ENCODE measurements around the gene COLEC11.
"Not testable (repeated sequence)": the region's sequence is repeated elsewhere in the genome, so short reads cannot be mapped to it uniquely, and the experiment has no call there.

The COLEC11 gene

GRCh38 chr2:3615541-3616200 lies 20.8 kb downstream of the COLEC11 start:
- H3K27me3 ChIP-seq (ENCODE audit: low read depth), result not testable (repeated sequence)

GRCh38 chr2:3616435-3617197 lies 21.7 kb downstream of the COLEC11 start:
- in situ Hi-C loops (cut with MboI; ENCODE audit: low sequenced_read_pairs); H3K36me3 ChIP-seq (replicated peaks); H3K27me3 ChIP-seq (ENCODE audit: low read depth); H3K9me3 ChIP-seq; DNase-seq (ENCODE audit: low spot score in 2 of 2); H3K4me3 ChIP-seq; H3K4me1 ChIP-seq: not testable (repeated sequence)

More at GRCh38 chr2:3615541-3616200, 20.8 kb downstream of the COLEC11 start:
- DNase-seq (ENCODE audit: low spot score in 2 of 2); H3K9me3 ChIP-seq; H3K4me1 ChIP-seq; H3K36me3 ChIP-seq (replicated peaks); in situ Hi-C loops (cut with MboI; ENCODE audit: low sequenced_read_pairs); H3K4me3 ChIP-seq: not testable (repeated sequence)

- in situ Hi-C loops (cut with MboI; ENCODE audit: low sequenced_read_pairs), result no loop called here
Observed at GRCh38 chr2:3617198-3617890, 22.4 kb downstream of the COLEC11 start.

GRCh38 chr2:3618367-3618766 lies 23.5 kb downstream of the COLEC11 start:
- in situ Hi-C loops (cut with MboI; ENCODE audit: low sequenced_read_pairs), result no loop called here
- DNase-seq (ENCODE audit: low spot score in 2 of 2), result no peak
- no peaks in the 10 kb centered on the region; the same call in 1 of the 2 replicates for H3K27me3 ChIP-seq (ENCODE audit: low read depth)
- H3K9me3 ChIP-seq, result peaks cover 3% of the 10 kb centered on the region; the same call in 1 of the 2 replicates
- H3K4me3 ChIP-seq, result no peak overlapping the region
- H3K36me3 ChIP-seq (replicated peaks), result no peaks in the 10 kb centered on the region
- no peaks in the 10 kb centered on the region for H3K4me1 ChIP-seq

More at GRCh38 chr2:3617198-3617890, 22.4 kb downstream of the COLEC11 start:
- no peak for DNase-seq (ENCODE audit: low spot score in 2 of 2)
- Histone ChIP-seq H3K36me3 (replicated peaks) (no peaks in the 10 kb centered on the region), H3K4me3 (no peak overlapping the region), H3K27me3 (ENCODE audit: low read depth) (no peaks in the 10 kb centered on the region; the same call in 1 of the 2 replicates), H3K9me3 (peaks cover 3% of the 10 kb centered on the region; the same call in 1 of the 2 replicates), H3K4me1 (no peaks in the 10 kb centered on the region)

- no peak for DNase-seq (ENCODE audit: low spot score in 2 of 2)
- in situ Hi-C loops (cut with MboI; ENCODE audit: low sequenced_read_pairs), result no loop called here
- Histone ChIP-seq H3K4me1 (no peaks in the 10 kb centered on the region), H3K27me3 (ENCODE audit: low read depth) (no peaks in the 10 kb centered on the region; the same call in 1 of the 2 replicates), H3K9me3 (peaks cover 3% of the 10 kb centered on the region; the same call in 1 of the 2 replicates), H3K4me3 (no peak overlapping the region), H3K36me3 (replicated peaks) (no peaks in the 10 kb centered on the region)
Observed at GRCh38 chr2:3619033-3619432, 24.1 kb downstream of the COLEC11 start.

- H3K4me1 ChIP-seq; H3K9me3 ChIP-seq; H3K36me3 ChIP-seq (replicated peaks); H3K4me3 ChIP-seq; DNase-seq (ENCODE audit: low spot score in 2 of 2); in situ Hi-C loops (cut with MboI; ENCODE audit: low sequenced_read_pairs); H3K27me3 ChIP-seq (ENCODE audit: low read depth): not testable (repeated sequence)
Observed at GRCh38 chr2:3619661-3620060, 24.7 kb downstream of the COLEC11 start.

GRCh38 chr2:3620834-3621233 lies 25.9 kb downstream of the COLEC11 start:
- DNase-seq (ENCODE audit: low spot score in 2 of 2), result no peak
- H3K9me3 ChIP-seq, result no peaks in the 10 kb centered on the region
- no peaks in the 10 kb centered on the region for H3K4me1 ChIP-seq
- no peaks in the 10 kb centered on the region; the same call in 1 of the 2 replicates for H3K27me3 ChIP-seq (ENCODE audit: low read depth)
- no peaks in the 10 kb centered on the region for H3K36me3 ChIP-seq (replicated peaks)
- in situ Hi-C loops (cut with MboI; ENCODE audit: low sequenced_read_pairs), result no loop called here
- H3K4me3 ChIP-seq, result no peak overlapping the region

GRCh38 chr2:3622967-3623366 lies 28.1 kb downstream of the COLEC11 start:
- Histone ChIP-seq H3K27me3 (ENCODE audit: low read depth) (no peaks in the 10 kb centered on the region; the same call in 1 of the 2 replicates), H3K4me1 (no peaks in the 10 kb centered on the region), H3K4me3 (no peak overlapping the region), H3K36me3 (replicated peaks) (no peaks in the 10 kb centered on the region), H3K9me3 (no peaks in the 10 kb centered on the region)
- no peak for DNase-seq (ENCODE audit: low spot score in 2 of 2)
- in situ Hi-C loops (cut with MboI; ENCODE audit: low sequenced_read_pairs), result no loop called here

- H3K36me3 ChIP-seq (replicated peaks), result no peaks in the 10 kb centered on the region
- no peaks in the 10 kb centered on the region for H3K27me3 ChIP-seq (ENCODE audit: low read depth)
Observed at GRCh38 chr2:3624059-3624794, 29.3 kb downstream of the COLEC11 start.

GRCh38 chr2:3625186-3625585 lies 30.3 kb downstream of the COLEC11 start:
- Histone ChIP-seq H3K27me3 (ENCODE audit: low read depth) (no peaks in the 10 kb centered on the region), H3K4me3 (no peak overlapping the region), H3K4me1 (no peaks in the 10 kb centered on the region), H3K9me3 (no peaks in the 10 kb centered on the region), H3K36me3 (replicated peaks) (no peaks in the 10 kb centered on the region)
- DNase-seq (ENCODE audit: low spot score in 2 of 2), result no peak
- in situ Hi-C loops (cut with MboI; ENCODE audit: low sequenced_read_pairs), result no loop called here

More at GRCh38 chr2:3624059-3624794, 29.3 kb downstream of the COLEC11 start:
- no peak overlapping the region for H3K4me3 ChIP-seq
- no peaks in the 10 kb centered on the region for H3K4me1 ChIP-seq
- DNase-seq (ENCODE audit: low spot score in 2 of 2), result no peak
- no peaks in the 10 kb centered on the region for H3K9me3 ChIP-seq
- in situ Hi-C loops (cut with MboI; ENCODE audit: low sequenced_read_pairs), result no loop called here

GRCh38 chr2:3626118-3626811 lies 31.4 kb downstream of the COLEC11 start:
- no peaks in the 10 kb centered on the region for H3K36me3 ChIP-seq (replicated peaks)
- no peaks in the 10 kb centered on the region for H3K27me3 ChIP-seq (ENCODE audit: low read depth)
- in situ Hi-C loops (cut with MboI; ENCODE audit: low sequenced_read_pairs), result no loop called here
- no peaks in the 10 kb centered on the region for H3K4me1 ChIP-seq
- H3K9me3 ChIP-seq, result no peaks in the 10 kb centered on the region
- no peak overlapping the region for H3K4me3 ChIP-seq
- no peak for DNase-seq (ENCODE audit: low spot score in 2 of 2)

GRCh38 chr2:3626812-3627499 lies 32.0 kb downstream of the COLEC11 start:
- no peak for DNase-seq (ENCODE audit: low spot score in 2 of 2)
- Histone ChIP-seq H3K27me3 (ENCODE audit: low read depth) (no peaks in the 10 kb centered on the region), H3K36me3 (replicated peaks) (no peaks in the 10 kb centered on the region), H3K9me3 (no peaks in the 10 kb centered on the region), H3K4me1 (no peaks in the 10 kb centered on the region), H3K4me3 (no peak overlapping the region)
- in situ Hi-C loops (cut with MboI; ENCODE audit: low sequenced_read_pairs), result no loop called here

Data from HAP-1 (cell line).